GM10847 (cell line): ENCODE data around the gene PEAR1.

Source experiments
- POLR2A ChIP-seq: IDR thresholded peaks from 2 replicates; pipeline ENCODE4 v1.6.1; 2011; ENCODE audit not compliant: insufficient read length; ENCODE audit errors: extremely low read depth

Gene PEAR1

DNA sequence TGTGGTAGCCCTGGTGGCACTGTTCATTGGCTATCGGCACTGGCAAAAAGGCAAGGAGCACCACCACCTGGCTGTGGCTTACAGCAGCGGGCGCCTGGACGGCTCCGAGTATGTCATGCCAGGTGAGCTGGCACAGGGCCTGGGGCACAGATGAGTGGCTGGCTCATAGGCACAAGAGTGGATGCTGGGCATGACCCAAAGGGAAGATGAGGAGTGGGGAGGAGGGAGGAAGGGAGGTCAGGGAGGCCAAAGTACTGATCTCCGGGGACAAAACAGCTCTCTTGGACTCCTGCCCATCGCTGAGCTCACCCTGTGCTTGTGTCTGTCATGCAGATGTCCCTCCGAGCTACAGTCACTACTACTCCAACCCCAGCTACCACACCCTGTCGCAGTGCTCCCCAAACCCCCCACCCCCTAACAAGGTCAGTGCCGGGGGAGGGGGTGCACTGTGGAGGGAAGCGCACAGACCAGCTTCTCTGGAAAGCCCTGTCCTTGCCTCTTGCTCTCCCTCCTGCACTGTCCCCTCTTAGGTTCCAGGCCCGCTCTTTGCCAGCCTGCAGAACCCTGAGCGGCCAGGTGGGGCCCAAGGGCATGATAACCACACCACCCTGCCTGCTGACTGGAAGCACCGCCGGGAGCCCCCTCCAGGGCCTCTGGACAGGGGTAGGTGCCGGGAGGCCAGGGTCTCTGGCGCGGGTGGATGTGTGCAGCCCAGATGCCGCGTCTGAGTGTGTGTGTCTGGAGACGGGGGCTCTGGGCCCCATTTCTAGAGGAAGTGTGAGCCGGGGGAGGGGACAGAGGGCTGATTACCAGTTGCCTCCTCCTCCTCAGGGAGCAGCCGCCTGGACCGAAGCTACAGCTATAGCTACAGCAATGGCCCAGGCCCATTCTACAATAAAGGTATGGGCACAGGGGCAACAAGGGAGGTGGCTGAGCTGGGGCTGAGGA lies 19.6 kb downstream of the PEAR1 start:
- no peak for TF ChIP-seq POLR2A

DNA sequence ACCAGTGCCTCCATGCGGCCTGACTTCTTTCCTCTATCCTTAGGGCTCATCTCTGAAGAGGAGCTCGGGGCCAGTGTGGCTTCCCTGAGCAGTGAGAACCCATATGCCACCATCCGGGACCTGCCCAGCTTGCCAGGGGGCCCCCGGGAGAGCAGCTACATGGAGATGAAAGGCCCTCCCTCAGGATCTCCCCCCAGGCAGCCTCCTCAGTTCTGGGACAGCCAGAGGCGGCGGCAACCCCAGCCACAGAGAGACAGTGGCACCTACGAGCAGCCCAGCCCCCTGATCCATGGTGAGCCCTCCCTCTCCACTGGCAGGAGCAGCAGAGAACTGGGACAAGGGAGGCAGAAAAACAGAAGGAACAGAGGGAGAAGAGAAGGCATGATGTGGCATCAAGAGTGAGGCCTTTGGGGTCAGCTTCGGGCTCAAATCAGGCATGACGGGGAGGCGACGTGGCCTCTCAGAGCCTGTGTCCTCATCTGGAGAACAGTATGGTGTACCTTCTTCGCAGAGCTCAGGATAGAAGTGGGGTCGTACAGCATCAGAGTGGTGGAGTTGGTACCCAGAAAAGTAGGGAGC lies 20.4 kb downstream of the PEAR1 start:
- no peak for TF ChIP-seq POLR2A

DNA sequence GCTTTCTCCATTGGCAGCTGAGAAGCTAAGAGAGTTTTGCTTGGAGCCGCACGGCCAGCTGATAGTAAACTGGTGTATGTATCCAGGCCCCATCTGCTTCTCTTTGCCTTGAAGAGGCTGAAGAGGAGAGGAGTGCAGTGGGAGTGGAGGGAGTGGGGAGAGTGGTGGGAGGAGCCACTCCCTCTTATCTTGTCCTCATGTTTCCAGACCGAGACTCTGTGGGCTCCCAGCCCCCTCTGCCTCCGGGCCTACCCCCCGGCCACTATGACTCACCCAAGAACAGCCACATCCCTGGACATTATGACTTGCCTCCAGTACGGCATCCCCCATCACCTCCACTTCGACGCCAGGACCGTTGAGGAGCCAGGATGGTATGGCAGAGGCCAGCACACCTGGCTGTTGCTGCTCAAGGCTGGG lies 20.9 kb downstream of the PEAR1 start:
- TF ChIP-seq POLR2A: no peak

DNA sequence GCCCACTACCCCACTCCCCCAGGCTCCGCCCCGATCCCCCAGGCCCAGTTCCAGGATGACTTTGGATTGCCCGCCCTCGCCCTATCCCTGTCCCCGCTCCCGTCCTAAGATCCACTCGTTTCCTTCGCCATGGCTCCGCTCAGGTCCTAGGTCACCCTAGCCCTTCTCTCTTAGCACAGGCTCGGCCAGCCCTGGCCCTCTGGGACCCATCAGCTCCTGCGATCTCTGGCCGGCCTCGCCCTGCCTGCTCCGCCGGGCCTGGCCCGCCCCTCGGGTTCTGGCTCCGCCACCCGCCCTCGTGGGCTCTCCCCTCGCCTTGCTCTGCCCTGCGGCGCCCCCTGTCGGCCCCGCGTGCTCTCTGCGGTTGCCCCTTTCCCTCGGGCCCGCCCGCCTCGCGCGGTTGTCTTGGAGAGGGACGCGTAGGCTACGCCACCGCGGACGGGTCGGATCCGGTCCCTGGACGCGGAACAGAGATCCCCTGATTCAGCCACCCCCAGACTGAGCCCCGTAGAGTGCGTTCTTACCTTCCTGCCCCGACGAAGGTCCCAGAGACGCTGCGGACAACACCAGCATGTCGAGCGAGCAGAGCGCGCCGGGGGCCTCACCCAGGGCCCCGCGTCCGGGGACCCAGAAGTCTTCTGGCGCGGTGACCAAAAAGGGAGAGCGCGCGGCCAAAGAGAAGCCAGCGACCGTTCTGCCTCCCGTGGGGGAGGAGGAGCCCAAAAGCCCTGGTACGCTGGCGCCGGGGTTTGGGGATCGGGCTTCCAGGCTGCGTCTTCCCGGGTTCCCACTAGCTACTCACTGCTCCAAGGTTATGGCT lies 26.9 kb downstream of the PEAR1 start, which contains the start of gene LRRC71:
TSS of gene LRRC71 (plus strand) at position 400 of the 820 bp plus-strand sequence. CDS start at position 572, 172 bp downstream.
- TF ChIP-seq POLR2A: no peak

DNA sequence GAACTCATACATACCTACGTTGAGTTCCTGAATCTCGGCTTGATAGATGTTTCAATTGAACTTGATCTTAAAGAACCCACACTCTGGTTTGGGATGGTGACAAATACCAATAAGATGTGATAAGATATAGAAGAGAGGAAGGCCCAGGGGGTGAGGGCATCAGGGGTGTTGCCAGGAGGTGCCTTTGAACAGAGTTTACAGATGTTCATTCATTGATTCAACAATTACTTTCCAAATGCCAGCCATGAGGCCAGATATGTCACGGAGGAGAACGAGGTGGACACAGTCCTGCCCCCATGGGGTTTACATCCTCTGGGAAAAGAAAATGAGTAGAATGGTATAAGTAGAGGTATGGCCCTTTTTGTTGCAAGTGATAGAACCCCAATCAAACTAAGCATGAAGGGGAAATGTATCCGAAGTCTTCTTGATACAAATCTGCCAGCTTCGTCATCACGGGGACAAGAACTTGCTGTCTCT lies 27.6 kb downstream of the PEAR1 start:
- no peak for TF ChIP-seq POLR2A

DNA sequence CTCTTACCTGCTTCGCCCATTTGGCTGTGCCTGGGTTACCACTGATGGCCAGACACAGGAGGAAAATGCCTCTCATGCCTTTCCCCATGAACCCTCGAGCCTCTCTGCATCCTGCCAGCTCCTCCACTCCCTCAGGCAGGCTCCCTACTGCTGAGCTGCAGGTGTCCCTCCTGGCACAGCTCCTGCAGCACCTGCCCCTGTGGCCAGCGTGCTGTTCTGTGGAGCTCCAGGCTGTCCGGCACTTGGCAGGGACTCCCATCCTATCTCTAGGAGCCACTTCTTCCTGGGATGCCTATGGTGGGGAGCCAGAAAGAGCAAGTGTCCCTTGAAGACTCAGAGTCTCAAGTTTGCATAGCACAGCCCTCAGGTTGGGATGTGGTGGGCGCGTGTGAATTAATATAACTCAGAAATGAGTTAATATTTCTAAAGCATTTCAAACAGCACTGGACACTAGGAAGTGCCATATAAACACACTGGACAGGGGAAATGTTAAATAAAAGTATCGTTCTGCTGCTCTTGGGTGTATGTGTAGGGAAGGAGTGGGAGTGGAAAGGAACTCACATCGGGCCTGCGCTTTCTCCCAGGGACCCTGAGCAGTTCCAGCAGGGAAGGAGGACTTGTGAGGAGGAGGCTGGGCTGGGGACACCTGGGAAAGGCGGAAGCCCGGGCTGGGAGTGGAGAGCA lies 29.6 kb downstream of the PEAR1 start:
- no peak for TF ChIP-seq POLR2A

DNA sequence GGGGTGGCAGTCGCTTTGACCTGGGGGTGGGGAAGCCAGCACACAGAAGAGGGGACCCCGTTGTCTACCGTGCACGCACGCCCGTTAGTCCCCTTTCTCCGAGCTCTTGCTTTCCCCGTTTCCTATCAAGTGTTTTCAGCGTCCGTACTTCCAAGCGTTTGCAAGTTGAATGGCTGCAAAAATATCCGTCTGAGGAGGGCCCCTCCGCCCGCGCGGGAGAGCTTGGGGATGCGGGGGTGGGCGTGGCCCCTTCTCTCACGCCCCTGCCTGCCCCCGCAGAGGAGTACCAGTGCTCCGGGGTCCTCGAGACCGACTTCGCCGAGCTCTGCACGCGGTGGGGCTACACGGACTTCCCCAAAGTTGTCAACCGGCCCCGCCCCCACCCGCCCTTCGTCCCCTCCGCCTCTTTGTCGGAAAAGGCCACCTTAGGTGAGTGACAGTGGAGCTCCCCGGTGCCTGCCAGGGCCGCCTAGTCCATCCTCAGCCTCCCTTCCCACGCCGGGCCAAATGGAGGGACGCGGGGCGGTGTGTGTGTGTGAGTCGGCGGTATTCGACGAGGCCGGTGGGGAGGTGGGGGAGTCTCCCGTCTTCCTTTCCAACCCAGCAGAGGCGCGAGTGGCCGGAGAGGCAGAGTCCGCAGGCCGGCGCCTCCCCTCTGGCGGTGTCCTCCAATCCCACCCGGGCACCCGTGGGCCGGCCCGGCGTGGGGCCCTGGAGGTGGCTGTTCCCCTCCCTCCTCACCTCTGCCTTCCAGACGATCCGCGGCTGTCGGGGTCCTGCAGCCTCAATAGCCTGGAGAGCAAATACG lies 30.4 kb downstream of the PEAR1 start:
- TF ChIP-seq POLR2A: no peak

DNA sequence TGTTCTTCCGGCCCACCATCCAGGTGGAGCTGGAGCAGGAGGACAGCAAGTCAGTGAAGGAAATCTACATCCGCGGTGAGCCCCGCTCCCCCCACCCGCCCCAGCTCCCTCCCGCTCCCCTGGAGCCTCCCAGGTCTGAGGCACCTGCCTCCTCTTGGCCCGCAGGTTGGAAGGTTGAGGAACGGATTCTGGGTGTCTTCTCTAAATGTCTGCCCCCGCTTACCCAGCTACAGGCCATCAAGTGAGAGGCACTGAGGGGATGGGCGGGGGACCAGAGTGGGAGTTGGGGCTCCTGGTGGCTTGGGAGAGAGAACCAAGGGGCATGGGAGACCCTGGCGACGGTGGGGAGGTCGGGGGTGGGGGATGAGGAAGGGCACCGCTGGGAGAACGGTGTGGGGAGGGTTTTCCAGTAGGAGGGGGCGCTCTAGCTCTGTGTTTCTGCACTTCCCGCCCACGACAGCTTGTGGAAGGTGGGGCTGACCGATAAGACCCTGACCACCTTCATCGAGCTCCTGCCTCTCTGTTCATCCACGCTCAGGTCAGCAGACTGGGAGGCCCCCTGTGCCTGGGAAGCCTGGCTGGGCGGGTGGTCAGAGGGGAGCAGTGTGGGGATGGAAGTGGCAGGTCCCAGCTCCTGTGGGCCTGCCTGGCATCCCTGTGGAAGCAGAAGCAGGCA lies 31.1 kb downstream of the PEAR1 start:
- no peak for TF ChIP-seq POLR2A

DNA sequence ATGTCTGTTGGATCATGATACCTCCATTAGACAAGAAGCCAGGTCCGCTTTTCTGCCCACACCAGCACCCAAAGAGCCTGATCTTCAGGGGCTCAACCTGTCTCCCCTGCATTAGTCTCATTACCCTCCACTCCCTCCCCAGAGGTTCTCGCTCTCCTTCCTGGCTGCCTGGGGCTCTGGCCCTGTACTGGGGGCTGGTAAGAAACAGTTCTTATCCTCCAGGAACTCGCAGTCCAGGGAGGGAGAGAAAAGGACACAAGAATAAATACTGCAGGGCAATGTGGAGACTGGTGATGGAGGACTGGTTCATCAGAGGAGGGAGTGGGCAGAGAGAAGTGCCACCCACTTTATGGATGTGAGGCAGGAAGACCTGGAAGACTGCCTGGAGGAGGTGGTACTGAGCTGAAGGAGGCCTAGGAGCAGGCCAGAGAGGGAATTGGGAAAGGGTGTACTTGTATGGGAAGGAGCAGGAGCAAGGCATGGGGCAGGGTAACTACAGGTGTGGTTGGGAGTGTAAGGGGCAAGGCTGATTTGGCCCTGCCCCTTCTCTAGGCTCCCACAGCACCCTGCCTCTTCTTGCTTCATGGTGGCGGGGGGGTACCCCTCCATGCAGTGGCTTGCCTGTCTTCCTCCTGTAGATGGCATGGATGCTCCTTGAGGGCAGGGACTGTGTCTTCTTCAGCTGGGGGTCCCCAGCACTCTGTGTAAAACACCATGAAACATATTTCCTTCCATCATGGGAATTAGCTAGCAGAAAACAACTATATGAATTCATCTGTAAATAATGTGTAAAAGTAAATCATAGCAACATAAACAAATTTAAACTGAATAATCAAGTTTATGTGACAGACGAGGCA lies 31.9 kb downstream of the PEAR1 start:
- TF ChIP-seq POLR2A: no peak

DNA sequence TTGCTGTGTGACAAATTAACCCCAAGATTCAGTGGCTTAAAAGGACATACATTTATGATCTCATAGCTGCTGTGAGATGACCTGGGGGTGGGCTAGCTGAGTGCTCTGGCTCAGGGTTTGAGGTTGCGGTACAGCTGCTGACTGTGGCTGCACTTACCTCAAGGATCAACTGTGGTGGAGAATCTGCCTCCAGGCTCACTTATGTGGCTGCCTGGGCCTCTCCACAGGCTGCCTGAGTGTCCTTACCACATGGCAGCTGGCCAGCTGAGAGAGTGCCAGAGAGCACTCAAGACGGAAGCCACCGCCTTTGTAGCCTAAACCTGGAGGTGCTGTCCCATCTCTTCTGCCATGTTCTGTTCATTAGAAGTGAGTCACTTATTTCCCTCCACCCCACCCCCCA lies 32.7 kb downstream of the PEAR1 start:
- TF ChIP-seq POLR2A: no peak

DNA sequence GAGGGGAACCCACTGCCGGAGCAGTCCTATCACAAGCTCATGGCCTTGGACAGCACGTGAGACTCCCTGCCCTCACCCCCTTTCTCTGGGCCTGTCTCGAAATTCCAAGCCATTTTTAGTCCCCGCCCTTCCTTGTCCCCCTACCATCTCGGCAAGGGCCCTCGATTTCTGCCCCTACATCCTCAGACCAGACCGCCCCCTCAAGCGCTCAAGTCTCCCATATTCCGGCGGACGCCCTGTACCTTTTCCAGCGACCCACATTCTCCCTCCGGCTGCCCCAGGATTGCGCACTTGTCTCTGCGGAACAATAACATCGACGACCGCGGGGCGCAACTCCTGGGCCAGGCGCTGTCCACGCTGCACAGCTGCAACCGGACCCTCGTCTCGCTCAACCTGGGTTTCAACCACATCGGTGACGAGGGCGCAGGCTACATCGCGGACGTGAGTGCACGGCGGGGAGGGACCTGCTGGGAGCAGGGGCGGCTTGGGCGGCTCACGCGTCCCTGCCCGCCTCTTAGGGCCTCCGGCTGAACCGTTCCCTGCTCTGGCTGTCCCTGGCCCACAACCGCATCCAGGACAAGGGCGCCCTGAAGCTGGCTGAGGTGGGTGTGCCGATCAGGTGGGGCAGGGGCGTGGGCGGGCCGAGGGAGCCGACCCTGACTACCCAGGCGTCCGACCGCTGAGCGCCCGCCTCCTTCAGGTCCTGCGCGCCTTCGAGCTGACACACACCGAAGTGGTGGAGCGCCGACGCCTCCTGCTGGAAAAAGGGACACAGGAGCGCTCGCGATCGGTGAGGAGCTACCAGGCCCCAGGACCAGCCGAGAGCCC lies 33.9 kb downstream of the PEAR1 start:
- no peak for TF ChIP-seq POLR2A
